GM03348 (cell line): ENCODE results near the gene AK9.
"Not testable (repeated sequence)": the region's sequence is repeated elsewhere in the genome, so short reads cannot be mapped to it uniquely, and the experiment has no call there.

Experiments used
- DNase-seq: peaks from one replicate; pipeline ENCODE4 v3.0.0; 2012; ENCODE audit warnings: low spot score

Gene AK9

GRCh38 chr6:109480993-109481480 is 210.0 kb downstream of the AK9 start:
- no peak for DNase-seq

- no peak for DNase-seq
Observed at GRCh38 chr6:109478841-109479624, 212.0 kb downstream of the AK9 start.

GRCh38 chr6:109478222-109478805 is 212.7 kb downstream of the AK9 start:
- DNase-seq, result no peak

- DNase-seq, result no peak
Observed at GRCh38 chr6:109477725-109478124, 213.3 kb downstream of the AK9 start.

- no peak for DNase-seq
Observed at GRCh38 chr6:109477184-109477583, 213.8 kb downstream of the AK9 start.

GRCh38 chr6:109475625-109476024 is 215.4 kb downstream of the AK9 start:
- DNase-seq, result no peak

GRCh38 chr6:109474995-109475394 is 216.0 kb downstream of the AK9 start:
- DNase-seq, result no peak

GRCh38 chr6:109473120-109473519 is 217.9 kb downstream of the AK9 start:
- no peak for DNase-seq

- no peak for DNase-seq
Observed at GRCh38 chr6:109472132-109472995, 218.6 kb downstream of the AK9 start.

- DNase-seq, result no peak
Observed at GRCh38 chr6:109471105-109471810, 219.7 kb downstream of the AK9 start.

- DNase-seq, result no peak
Observed at GRCh38 chr6:109469591-109470189, 221.3 kb downstream of the AK9 start.

GRCh38 chr6:109467696-109468095 is 223.3 kb downstream of the AK9 start:
- no peak for DNase-seq

GRCh38 chr6:109466212-109466923 is 224.6 kb downstream of the AK9 start:
- no peak for DNase-seq

GRCh38 chr6:109465772-109466171 is 225.2 kb downstream of the AK9 start:
- DNase-seq, result no peak

- DNase-seq, result no peak
Observed at GRCh38 chr6:109461733-109462526, 229.1 kb downstream of the AK9 start.

- not testable (repeated sequence) for DNase-seq
Observed at GRCh38 chr6:109461205-109461604, 229.8 kb downstream of the AK9 start.

GRCh38 chr6:109460161-109460829 is 230.7 kb downstream of the AK9 start:
- no peak for DNase-seq

GRCh38 chr6:109458774-109459531 is 232.0 kb downstream of the AK9 start:
- no peak for DNase-seq

- no peak for DNase-seq
Observed at GRCh38 chr6:109457562-109457996, 233.4 kb downstream of the AK9 start.
